GM18502 (cell line): Measurements from ENCODE around the gene PPP4R2.

Source experiments
- ATAC-seq: cut with Tn5 transposase; IDR thresholded peaks from one replicate; pipeline ENCODE4 v1.9.1; 2021; ENCODE audit warnings: mild to moderate bottlenecking; ENCODE audit not compliant: unreplicated experiment, poor library complexity

The PPP4R2 gene

GRCh38 chr3:73018790-73019441 lies 22.3 kb downstream of the PPP4R2 start:
- ATAC-seq: no peak

DNA sequence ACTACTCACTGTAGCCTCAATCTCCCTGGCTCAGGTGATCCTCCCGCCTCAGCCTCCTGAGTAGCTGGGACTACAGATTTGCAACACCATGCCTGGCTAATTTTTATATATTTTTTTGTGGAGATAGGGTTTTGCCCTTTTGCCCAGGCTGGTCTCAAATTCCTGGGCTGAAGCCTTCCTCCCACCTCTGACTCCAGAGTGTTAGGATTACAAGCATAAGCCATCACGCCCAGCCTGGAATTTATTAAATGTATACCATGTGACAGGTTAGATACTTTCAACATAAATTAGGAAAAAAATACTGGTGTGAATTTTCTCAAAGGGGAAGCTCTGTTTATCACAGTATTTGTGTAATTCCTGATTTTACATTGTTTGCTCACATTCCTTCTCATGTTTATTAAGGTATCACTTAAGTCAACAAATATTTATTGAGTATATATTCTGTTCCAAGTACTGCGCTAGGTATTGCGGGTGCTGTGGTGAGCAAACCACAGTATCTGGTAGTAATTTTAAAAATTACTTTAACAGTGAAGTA lies 24.8 kb downstream of the PPP4R2 start:
- no peak for ATAC-seq

DNA sequence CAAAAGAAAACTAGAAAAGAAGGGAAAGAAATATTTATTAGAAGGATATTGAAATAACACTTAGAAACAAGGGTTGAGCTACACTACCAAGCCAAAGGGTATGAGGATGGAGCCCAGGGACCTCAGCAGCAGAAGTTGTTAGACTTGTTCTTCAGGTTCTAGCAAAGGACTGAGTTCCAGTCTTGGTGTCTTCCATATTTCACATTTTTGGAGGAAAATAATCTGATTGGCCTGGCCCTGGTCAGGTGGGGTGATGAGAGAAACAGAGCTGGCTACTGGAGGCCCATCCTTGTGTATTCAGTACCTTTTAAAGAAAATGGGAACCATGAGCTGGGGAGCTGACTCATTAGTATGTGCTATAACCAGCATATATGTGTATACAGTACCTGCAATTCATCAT lies 28.2 kb downstream of the PPP4R2 start:
- ATAC-seq: no peak

GRCh38 chr3:73026111-73026759 lies 29.6 kb downstream of the PPP4R2 start:
- no peak for ATAC-seq

DNA sequence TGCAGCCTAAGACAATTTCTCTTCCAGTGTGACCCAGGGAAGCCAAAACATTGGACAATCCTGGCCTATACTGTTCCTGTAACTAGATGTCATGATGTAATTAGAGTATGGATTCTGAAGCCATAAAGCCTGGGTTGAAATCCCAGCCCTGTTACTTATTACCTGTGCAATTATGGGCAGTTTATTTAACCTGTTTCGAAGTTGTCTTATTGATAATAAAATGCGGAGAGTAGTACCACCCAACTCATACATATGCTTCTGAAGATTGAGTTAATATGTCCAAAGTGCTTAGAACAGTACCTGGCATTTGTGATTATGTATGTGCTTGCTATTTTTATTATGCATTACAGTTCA lies 30.1 kb downstream of the PPP4R2 start:
- ATAC-seq: no peak

DNA sequence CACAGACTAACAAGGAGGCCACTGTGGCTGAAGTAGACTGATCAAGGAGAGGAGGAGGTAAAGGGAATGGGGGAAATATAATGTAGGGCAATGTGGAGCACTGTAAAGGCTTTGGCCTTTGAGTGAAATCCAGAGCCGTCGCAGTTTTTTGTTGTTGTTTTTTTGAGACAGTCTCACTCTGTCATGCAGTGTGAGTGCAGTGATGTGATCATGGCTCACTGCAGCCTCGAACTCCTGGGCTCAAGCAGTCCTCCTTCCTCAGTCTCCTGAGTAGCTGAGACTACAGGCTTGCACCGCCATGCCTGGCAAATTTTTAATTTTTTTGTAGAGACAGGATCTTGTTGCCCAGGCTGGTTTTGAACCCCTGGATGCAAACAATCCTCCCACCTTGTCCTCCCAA lies 32.2 kb downstream of the PPP4R2 start:
- no peak for ATAC-seq

DNA sequence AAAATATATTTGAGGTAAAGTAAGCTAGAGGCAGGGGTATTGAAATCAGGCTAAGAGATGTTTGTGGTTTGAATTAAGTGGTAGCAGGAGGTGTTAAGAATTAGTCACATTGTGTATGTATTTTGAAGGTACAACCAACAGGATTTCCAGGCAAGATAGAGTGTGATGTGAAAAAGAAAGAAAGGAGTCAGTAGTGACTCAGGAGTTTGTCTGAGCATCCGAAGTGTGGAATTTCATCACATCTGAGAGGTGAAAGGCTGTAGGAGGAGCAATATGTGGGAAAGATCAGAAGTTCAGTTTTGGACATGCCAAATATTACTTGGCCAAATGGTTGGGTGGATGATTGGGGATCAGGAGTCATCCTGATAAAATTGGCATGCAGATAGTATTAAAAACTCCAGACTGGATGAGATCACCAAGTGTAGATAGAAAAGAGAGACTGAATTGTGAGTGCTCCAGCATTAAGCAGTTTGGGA lies 32.7 kb downstream of the PPP4R2 start:
- no peak for ATAC-seq

- no peak for ATAC-seq
Observed at GRCh38 chr3:73030073-73030597, 33.5 kb downstream of the PPP4R2 start.

GRCh38 chr3:73031573-73032103 lies 35.0 kb downstream of the PPP4R2 start:
- ATAC-seq: no peak

DNA sequence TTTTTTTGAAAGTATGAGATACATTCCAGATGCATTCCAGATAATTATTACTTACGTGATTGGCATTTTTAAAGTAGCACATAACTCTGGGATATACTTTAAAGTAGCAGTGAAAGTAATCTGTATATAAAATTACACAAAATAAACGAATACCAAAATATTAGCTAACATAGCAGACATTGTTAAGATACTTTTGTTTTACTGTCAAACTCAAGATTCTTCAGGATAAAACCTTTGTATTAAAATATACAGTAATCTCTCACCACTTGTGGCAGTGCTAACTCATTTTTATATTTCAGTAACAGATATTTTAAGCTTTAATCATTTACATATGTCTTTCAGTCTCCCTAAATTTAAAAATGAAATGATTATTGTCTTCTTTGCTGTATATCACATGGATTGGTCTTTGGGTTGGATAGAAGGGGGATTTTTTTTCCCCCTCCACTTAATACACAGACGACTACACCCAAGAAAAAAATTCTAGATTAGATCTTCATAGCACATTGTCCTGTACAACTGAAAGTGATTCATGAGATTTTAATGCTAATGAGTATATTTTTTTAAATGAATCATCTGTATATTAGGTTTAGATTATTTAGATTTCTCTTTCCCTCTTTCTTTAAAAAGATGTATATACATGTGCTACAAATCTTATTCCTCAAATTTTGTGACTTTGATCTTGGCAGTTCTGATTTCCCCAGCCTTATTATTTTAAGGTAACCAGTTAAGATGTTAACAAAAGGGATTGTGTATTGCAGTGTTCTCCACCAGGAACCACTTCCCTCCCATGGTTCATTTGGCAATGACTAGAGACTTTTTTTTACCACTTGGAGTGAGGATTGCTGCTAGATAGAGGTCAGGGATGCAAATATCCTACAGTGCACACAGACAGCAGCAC lies 40.3 kb downstream of the PPP4R2 start:
- no peak for ATAC-seq

GRCh38 chr3:73041537-73041936 lies 44.9 kb downstream of the PPP4R2 start:
- no peak for ATAC-seq

DNA sequence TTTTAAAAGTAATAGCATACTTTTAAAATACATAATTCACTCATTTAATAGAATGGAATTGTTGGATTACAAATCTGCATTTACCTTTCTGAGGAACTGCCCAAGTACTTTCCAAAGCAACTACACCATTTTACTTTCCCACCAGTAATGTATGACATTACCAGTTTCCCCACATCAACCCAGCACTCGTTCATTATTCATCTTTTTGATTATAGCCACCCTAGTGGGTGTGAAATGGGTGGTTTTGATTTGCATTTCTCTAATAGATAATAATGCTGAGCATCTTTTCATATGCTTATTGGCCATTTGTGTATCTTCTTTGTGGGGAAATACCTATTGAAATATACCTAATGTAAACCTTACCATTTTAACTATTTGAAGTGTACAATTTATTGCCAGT lies 46.8 kb downstream of the PPP4R2 start:
- no peak for ATAC-seq

DNA sequence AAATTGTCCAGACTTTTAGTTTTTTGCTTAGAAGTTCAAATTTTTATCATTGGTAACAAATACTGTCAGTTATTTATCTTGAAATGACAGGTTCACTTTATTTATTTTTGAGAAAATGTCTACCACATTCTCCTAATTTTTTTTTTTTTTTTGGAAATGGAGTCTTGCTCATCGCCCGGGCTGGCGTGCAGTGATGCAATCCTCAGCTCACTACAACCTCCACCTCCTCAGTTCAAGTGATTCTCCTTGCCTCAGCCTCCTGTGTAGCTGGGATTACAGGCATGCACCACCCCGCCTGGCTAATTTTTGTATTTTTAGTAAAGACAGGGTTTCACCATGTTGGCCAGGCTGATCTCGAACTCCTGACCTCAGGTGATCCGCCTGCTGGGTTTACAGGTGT lies 48.8 kb downstream of the PPP4R2 start:
- ATAC-seq: no peak

DNA sequence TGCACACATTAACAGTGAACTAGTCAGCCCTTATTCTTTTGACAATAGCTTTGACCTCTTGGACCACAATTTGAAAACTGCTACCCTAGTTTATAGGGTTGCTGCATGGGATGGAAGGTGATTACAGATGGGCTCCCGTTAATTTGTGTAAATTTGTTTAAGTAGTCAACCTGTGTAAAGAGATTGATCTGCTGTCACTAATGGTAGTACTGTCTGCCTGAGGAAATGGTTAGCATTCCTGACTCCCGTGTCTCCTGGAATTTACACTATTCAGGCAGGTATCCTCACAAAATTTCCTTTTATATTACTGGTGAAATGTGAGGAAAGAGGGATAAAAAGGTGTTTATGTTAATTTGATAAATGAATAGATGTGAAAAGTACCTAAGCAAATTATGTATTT lies 49.6 kb downstream of the PPP4R2 start:
- no peak for ATAC-seq

GRCh38 chr3:73049319-73049718 lies 52.7 kb downstream of the PPP4R2 start:
- no peak for ATAC-seq

GRCh38 chr3:73052857-73053256 lies 56.2 kb downstream of the PPP4R2 start:
- no peak for ATAC-seq

- ATAC-seq: no peak
Observed at GRCh38 chr3:73055583-73055982, 59.0 kb downstream of the PPP4R2 start.

DNA sequence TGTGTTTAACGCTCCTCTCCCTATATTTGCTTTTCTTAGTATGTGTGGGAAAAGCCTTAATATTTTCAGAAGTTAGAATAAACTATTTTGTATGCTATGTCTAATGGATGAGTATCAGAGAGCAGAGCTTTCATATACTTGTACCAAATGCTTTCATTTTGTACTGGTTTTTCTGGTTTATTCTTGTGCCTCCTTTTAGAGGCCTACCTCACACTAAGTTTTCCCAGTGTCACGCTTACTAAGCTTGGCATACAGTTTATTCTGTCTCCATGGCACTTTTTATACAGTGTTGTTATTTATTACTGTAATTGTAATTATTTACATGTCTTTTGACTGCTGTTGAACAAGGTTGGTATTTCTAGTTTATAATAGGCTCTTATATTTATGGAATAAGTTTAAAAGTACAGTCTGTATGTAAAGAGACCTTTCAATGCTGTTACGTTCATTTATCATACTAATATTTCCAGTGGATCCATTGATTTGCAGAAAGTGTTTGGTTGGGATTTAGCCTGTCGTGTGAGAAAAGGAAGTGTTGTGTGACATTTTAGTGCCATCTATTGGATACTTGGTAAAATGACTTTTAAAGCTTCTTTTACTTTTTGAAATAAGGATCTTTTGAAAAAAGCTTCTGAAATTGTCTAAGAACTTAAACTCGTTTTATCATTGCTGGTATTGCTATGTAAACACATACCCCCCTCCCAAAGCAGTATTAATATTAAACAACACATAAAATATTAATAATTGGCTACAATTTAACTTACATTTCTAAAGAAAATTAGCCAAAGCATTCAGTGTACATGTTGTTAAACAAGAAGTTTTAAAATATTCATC lies 59.6 kb downstream of the PPP4R2 start:
- ATAC-seq: no peak

DNA sequence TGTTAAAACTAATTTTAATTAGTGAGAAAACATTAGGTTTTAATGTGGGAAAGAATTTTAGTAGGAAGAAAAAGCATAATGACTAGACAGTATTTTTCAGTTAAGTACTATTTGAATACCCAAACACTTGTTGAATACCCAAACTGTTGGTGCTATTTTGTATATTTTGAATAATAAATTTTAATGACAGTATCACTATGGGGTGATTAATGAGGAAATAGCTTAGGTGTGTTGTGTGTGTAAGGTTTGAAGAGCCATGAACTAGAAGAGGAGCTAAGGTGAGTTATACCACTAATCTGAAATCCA lies 60.2 kb downstream of the PPP4R2 start:
- ATAC-seq: no peak

DNA sequence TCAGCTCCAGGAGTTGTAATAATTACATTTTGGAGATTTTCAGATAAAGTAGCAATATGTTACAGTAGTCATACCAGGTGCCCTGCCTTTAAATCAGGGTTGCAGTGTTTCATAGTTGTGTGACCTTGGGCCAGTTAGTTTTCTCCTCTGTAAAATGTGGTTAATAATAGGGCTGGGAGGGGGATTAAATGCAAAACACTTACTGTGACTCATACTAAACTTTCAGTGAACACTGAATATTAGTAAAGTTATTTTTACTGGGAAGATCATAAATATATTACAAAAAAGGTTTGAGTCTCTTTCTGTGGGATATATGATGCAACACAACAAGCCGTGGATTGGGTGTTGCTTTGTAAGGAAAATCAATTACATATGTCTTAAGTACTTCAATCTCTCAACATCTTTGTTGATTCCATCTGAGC lies 63.7 kb downstream of the PPP4R2 start:
- ATAC-seq: no peak
